Middle frontal gyrus (tissue), 1 donor: ENCODE data around the gene TMEM247.
"Not testable (repeated sequence)": the region's sequence is repeated elsewhere in the genome, so short reads cannot be mapped to it uniquely, and the experiment has no call there.

ENCODE experiments used
- DNase-seq: peaks from one replicate; pipeline ENCODE4 v3.0.0-alpha.2; 2015; ENCODE audit warnings: low spot score; ENCODE audit errors: extremely low spot score

TMEM247 gene

GRCh38 chr2:46510598-46511177 lies 31.3 kb downstream of the TMEM247 start:
- no peak for DNase-seq

GRCh38 chr2:46512185-46512584 lies 32.8 kb downstream of the TMEM247 start:
- no peak for DNase-seq

DNA sequence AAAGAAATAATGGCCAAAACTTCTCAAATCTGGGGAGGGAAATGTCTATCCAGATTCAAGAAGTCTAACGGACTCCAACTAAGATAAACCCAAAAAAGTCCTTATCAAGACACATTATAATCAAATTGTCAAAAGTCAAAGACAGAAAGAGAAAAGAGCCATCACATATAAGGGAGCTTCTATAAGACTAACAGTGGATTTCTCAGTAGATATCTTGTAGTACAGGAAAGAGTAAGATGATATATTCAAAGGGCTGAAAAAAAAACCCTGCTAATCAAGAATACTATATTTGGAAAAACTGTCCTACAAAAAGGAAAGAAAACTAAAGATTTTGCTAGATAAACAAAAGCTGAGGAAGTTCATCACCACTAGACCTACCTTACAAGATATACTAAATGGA lies 35.4 kb downstream of the TMEM247 start:
- no peak for DNase-seq

DNA sequence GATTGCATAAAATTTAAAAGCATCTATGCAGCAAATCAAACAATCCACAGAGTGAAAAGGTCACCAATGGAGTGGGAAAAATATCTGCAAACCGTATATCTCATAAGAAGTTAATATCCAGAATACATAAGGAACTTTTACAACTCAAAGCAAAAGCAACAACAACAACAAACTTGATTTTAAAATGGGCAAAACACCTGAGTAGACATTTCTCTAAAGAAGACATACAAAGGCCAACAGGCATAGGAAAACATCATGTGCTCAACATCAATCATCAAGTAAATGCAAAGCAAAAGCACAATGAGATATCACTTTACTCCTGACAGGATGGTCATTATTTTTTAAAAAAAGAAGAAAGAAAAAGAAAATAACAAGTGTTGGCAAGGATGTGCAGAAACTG lies 38.1 kb downstream of the TMEM247 start:
- no peak for DNase-seq

DNA sequence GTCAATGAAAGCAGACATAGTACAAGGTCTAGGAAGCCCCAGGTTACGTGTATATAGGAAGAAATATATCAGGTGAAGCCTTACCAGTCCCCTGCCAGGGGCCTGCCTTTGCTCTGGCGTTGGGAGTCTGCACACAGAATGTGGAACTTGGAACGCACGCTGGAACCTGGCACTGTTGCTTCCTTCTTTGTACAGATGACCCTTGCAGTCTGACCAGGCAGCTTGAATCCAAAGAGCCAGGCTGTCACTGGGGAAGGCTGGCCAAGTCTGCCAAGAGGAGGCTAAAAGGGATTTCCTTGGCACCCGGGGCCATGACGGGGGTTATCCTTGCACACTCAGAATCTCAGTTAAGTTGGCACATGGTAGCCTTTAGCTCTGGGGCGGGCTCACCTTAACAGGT lies 39.5 kb downstream of the TMEM247 start:
- no peak for DNase-seq

DNA sequence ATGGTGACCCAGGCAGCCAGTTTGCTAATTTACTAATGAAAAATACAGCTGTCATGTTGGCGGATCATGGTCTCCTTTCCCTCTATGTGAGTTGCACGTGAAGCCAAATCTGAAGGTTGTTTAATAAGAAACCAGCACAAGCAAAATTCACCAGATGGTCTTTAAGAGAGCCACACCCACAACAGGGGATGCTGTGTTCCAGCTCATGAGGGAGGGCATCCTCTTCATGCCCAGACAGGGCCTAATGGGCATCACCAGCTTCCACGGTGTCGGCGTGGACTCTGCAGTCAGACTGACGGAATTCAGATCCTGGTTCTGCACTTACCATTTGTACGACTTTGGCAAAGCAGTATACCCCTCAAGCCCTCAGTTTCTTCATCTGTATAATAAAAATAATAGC lies 39.9 kb downstream of the TMEM247 start:
- no peak for DNase-seq

GRCh38 chr2:46520130-46520711 lies 40.9 kb downstream of the TMEM247 start:
- no peak for DNase-seq

DNA sequence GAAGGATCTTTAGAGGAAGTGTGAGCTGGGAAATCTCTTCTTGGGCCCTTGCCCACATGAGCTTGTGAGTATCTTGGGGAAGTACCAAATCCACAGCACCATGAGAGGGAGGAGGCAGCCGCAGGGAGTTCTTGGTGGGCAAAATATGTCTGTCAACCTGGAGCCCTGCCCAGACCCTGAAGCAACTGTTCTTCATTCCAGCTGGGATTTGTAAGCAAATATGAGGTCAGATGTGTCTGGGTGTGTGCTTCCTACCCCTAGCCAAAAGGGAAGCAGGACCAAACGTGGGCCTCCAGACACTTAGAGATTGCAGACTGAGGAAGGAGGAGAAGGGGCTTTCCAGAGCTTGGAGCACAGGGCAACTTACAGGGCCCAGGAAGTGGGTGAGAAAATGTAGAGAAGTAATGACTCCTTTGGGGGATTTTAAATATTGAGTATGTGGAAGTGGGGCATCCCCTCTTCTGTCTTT lies 41.9 kb downstream of the TMEM247 start:
- DNase-seq, result no peak

GRCh38 chr2:46522385-46522784 lies 43.0 kb downstream of the TMEM247 start:
- not testable (repeated sequence) for DNase-seq

DNA sequence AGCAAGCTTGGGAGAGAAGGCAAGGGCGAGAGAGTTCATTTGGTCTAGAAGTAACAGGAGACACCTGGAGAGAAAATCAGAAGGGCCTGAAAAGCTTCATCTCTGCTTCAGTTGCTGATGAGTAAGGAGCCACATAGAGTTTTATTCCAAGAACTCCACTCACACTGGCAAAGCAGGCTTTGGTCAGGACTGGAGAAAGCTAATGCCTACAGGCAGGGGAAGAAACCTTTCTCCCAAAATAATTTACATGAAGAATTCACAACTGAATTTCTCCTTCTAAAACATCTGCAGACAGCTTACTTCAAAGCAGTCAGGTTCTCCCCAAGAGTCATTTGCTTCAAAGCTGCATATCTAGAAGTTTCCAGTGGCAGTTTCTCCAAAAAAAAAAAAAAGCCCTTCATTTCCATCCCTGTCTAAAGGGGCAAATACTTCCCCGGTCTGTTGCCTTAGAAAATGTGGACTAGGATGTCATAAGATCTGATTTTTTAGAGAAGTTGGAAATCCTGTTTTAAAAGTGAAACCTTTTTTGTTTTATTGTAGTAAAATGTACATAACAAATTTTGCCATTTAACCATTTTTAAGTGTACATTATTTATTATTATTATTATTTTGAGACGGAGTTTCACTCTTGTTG lies 46.3 kb downstream of the TMEM247 start:
- DNase-seq, result no peak

GRCh38 chr2:46528880-46529279 lies 49.5 kb downstream of the TMEM247 start:
- no peak for DNase-seq

GRCh38 chr2:46530639-46531038 lies 51.3 kb downstream of the TMEM247 start:
- DNase-seq, result no peak

DNA sequence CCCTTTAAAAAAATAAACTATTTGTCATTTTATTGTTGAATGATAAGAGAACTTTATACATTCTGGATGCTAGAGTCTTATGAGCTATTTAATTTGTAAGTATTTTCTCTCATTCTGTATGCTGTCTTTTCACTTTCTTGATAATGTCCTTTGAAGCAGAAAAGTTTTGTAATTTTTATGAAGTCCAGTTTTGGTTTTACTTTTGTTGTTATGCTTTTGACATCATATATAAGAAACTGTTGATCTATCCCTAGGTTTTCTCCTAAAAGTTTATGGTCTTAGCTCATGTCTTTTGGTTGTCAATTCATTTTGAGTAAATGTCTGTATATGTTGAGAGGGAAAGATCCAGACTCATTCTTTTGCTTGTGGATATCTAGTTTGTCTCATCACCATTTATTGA lies 52.5 kb downstream of the TMEM247 start:
- DNase-seq, result no peak
